ENCODE results near the gene MVB12B. TPM values are rescaled to one million over a fixed set of nuclear protein-coding genes. Genes with fewer than 3 reads are reported as not detected.
A peak's percentile ranks its signal among the peaks of the same experiment; 100 is the strongest.

MVB12B gene
- total and polyA plus RNA-seq, 2 of the 13 experiments (the other 11 are each of a cell fraction or from before 2014, with no cell fraction given) = 12.1 to 30.1 TPM

GRCh38 chr9:126334721-126335621 lies 8.3 kb downstream of the MVB12B start (continued):
- no peak for TF ChIP-seq ZNF710 (CRISPR knock-in tag; IDR thresholded peaks at IDR 0.05; ENCODE audit: borderline replicate concordance)
- no peak for TF ChIP-seq ZNF354B (CRISPR knock-in tag; IDR thresholded peaks at IDR 0.05)
- no peak for TF ChIP-seq ZNF317 (CRISPR knock-in tag; IDR thresholded peaks at IDR 0.05)
- TF ChIP-seq ARID5B (CRISPR knock-in tag; IDR thresholded peaks at IDR 0.05) = peak; percentile 91
- peak; percentile 55; the same call in 1 of the 2 replicates for TF ChIP-seq ZSCAN21 (CRISPR knock-in tag; IDR thresholded peaks at IDR 0.05; ENCODE audit: borderline replicate concordance)
- no peak for TF ChIP-seq EHMT2 (IDR thresholded peaks at IDR 0.05; ENCODE audit: borderline replicate concordance, low read depth, low read length)
- no peak for TF ChIP-seq FOXP1 (IDR thresholded peaks at IDR 0.05)
- TF ChIP-seq FOXP1 (CRISPR knock-in tag; IDR thresholded peaks at IDR 0.05) = peak; percentile 63; the same call in 1 of the 2 replicates
- TF ChIP-seq PATZ1 (CRISPR knock-in tag; IDR thresholded peaks at IDR 0.05) = peak; percentile 86
- no peak for TF ChIP-seq TEAD2 (CRISPR knock-in tag; IDR thresholded peaks at IDR 0.05)
- TF ChIP-seq ZNF547 (CRISPR knock-in tag; IDR thresholded peaks at IDR 0.05) = peak; percentile 77; the same call in 1 of the 2 replicates
- TF ChIP-seq BCL6 (CRISPR knock-in tag; IDR thresholded peaks at IDR 0.05) = peak; percentile 89
- TF ChIP-seq GTF3A (CRISPR knock-in tag; conservative IDR thresholded peaks at IDR 0.05) = no peak
- no peak for TF ChIP-seq GABPA (IDR thresholded peaks at IDR 0.05; ENCODE audit: low read depth, low read length)
- peak; percentile 65 for TF ChIP-seq GABPA (CRISPR knock-in tag; IDR thresholded peaks at IDR 0.05; ENCODE audit: low read depth)
- peak; percentile 91 for TF ChIP-seq TEAD3 (CRISPR knock-in tag; optimal IDR thresholded peaks at IDR 0.05; ENCODE audit: borderline replicate concordance)
- no peak for TF ChIP-seq ZC3H4 (CRISPR knock-in tag; IDR thresholded peaks at IDR 0.05; ENCODE audit: borderline replicate concordance)
- TF ChIP-seq ZSCAN22 (CRISPR knock-in tag; IDR thresholded peaks at IDR 0.05) = peak; percentile 81
- peak; percentile 83 for TF ChIP-seq TFAP4 (IDR thresholded peaks at IDR 0.05; ENCODE audit: borderline replicate concordance, low read depth)
- peak; percentile 45; the same call in 1 of the 2 replicates for TF ChIP-seq KAT7 (CRISPR knock-in tag; IDR thresholded peaks at IDR 0.05; ENCODE audit: borderline replicate concordance)
